HG02798 (cell line): ENCODE measurements around the gene LYPD3.
A peak's percentile ranks its signal among the peaks of the same experiment; 100 is the strongest.

Source experiments
- ATAC-seq: cut with Tn5 transposase; IDR thresholded peaks from one replicate; pipeline ENCODE4 v1.9.1; 2021; ENCODE audit warnings: mild to moderate bottlenecking; ENCODE audit not compliant: unreplicated experiment, poor library complexity

LYPD3 gene

DNA sequence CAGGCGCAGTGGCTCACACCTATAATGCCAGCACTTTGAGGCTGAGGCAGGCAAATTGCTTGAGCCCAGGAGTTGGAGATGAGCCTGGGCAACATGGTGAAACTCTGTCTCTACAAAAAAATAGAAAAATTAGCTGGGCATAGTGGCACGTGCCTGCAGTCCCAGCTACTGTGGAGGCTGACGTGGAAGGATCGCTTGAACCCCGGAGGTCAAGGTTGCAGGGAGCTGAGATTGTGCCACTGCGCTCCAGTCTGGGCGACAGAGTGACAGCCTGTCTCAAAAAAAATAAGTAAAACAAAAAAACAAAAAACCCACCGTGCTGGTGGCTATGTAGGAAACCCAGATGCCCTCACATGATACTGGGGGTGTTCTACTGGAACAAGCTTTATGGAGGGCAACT is 22.8 kb upstream of the LYPD3 start:
- ATAC-seq = no peak

GRCh38 chr19:43486412-43486811 is 21.0 kb upstream of the LYPD3 start:
- ATAC-seq = no peak

GRCh38 chr19:43485951-43486350 is 20.5 kb upstream of the LYPD3 start:
- no peak for ATAC-seq

DNA sequence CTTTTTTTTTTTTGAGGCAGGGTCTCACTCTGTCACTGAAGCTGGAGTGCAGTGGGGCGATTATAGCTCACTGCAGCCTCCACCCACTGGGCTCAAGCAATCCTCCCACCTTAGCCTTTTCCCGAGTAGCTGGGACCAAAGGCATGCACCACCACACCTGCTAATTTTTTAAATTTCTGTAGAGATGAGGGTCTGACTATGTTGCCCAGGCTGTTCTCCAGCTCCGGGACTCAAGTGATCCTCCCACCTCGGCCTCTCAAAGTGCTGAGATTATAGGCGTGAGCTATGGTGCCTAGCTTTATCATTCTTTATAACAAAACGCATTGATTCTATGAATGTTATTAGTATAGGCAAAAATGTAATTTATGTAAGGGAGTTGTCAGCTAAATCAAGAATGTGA is 17.9 kb upstream of the LYPD3 start:
- ATAC-seq = no peak

DNA sequence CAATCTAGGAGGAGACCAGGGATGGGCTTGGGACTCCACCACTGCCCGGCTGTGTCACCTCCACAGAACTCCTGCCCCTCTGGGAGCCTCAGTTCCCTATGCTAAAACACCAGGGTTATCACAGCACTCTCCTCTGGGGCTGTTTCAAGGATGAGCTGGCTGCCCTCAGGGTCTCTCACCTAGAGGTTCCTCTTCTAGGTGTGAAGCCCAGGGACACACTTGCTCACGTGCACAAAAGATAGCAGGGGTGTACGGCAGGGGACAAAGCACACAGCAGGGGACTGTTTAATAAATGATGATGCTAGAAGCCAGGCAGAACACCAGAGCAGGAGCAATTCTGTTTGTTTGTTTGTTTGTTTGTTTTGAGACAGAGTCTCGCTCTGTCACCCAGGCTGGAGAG is 16.8 kb upstream of the LYPD3 start:
- ATAC-seq = no peak

- no peak for ATAC-seq
Measured at GRCh38 chr19:43481701-43482100, 16.3 kb upstream of the LYPD3 start.

GRCh38 chr19:43480574-43480973 is 15.2 kb upstream of the LYPD3 start:
- ATAC-seq = no peak

DNA sequence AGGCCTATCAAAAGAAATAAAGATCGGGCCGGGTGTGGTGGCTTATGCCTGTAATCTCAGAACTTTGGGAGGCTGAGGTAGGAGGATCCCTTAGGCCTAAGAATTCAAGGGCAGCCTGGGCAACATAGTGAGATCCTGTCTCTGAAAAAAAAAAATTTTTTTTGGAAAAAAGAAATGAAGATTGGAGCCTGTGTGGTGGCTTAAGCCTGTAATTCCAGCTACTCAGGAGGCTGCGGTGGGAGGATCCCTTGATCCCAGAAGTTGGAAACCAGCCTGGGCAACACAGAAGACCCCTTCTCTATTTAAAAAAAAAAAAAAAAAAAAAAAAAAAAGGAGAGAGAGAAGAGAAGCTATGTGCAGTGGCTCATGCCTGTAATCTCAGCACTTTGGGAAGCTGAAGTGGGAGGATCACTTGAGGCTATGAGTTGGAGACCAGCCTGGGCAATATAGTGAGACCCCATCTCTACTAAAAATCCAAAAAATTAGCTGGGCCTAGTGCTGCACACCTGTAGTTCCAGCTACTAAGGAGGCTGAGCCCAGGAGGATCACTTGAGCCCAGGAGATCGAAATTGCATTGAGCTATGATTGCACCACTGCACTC is 14.7 kb upstream of the LYPD3 start:
- no peak for ATAC-seq

- no peak for ATAC-seq
Measured at GRCh38 chr19:43479226-43479625, 13.8 kb upstream of the LYPD3 start.

DNA sequence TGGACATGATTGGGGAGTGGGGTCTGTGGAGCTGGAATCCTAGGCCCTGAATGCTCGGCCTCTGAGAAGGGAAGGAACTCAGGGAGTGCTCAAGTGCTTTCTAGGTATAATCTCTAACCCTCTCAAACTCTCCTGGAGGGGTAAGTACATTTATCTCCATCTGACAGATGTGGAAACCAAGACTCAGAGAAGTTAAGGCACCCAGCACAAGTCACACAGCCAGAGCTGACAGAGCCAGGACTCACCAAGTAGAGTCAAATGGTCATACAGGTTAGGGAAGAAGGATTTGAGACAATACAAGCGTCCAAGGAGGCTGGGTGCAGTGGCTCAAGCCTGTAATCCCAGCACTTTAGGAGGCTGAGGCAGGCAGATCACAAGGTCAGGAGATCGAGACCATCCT is 12.9 kb upstream of the LYPD3 start:
- ATAC-seq = no peak

GRCh38 chr19:43476606-43477005 is 11.2 kb upstream of the LYPD3 start:
- ATAC-seq = no peak

DNA sequence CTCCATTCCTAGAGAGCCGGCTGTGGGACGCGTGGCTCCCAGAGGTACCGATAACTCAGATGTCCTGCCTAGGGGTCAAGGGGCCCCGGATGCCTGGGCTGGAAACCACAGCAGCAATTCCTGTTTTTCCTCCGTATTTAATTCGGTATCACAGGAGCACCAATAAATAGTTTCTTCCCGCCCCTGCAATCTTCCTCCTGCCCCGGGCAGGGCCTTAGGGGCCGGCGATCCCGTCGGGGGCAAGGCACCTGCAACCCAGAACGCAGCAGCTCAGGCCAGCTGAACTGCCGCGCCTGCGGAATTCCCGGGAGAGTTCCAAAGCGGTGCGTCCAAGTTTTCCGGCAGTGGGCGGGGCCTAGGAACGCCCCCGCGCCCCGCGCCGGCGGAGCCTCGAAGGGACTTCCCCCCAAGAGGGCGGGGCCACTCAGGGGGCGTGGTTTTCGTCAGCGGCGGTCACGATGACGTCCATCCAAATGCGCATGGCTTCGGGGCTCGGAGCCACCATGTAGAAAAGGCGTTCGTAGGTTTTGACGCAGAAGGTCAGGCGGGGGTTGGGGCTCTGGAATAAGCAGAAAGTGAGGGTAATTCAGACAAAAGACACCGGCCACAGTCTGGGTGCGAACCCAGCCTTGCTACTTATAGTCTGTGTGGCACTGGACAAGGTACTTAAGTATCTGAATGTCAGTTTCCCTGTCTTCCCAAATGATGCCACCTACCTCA is 9.7 kb upstream of the LYPD3 start:
- peak; percentile 75 for ATAC-seq

- no peak for ATAC-seq
Measured at GRCh38 chr19:43474487-43474886, 9.1 kb upstream of the LYPD3 start.

DNA sequence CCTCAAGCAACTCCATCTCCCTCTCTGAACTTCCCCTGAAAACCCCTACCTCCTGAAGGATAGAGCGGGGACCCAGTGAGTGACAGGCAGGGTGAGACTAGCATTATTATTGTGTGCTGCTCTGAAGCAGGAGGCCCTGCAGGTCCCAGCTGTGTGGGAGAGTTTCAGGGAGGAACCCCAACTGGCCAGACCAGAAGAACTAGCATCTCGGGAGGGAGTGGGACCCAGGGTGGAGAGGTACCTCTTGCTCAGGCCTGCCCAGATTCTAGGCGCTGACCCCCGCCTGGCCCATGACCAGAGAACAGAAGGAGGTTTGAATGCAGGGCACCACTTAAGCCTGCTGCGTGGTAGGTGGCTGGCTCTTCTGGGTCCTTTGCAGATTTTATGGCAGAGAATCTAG is 5.7 kb upstream of the LYPD3 start:
- no peak for ATAC-seq

DNA sequence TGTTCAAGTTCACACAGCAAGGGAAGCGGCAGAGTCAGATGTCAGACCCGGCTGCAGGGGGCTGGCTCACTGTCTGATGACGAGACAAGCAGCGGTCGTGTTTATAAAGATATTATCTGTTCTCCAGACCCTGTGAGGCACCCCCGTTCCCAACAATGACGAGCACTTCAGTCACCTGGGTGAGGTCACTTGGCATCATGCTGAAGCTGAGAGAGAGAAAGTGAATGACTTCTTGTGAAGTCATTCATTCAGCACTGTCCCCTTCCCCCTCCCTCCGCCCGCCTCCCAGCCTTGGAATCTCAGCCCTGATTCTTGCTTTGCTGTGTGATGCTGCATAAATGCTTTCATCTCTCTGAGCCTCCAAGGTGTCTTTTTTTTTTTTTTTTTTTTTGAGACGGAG is 4.9 kb upstream of the LYPD3 start:
- no peak for ATAC-seq

DNA sequence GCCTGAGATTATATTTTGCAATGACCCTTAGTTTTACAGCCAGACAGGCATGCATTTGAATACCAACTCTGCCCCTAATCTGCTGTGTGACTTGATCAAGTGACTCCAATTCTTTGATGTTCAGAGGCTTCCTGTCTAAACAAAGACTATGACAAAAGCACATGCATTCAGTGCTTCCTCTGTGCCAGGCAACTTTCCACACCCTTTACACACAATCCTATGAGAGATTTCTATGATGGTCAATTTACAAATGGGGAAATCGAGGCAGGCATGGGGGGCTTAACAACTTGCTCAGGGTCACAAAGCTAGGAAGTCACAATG is 3.7 kb upstream of the LYPD3 start:
- no peak for ATAC-seq

DNA sequence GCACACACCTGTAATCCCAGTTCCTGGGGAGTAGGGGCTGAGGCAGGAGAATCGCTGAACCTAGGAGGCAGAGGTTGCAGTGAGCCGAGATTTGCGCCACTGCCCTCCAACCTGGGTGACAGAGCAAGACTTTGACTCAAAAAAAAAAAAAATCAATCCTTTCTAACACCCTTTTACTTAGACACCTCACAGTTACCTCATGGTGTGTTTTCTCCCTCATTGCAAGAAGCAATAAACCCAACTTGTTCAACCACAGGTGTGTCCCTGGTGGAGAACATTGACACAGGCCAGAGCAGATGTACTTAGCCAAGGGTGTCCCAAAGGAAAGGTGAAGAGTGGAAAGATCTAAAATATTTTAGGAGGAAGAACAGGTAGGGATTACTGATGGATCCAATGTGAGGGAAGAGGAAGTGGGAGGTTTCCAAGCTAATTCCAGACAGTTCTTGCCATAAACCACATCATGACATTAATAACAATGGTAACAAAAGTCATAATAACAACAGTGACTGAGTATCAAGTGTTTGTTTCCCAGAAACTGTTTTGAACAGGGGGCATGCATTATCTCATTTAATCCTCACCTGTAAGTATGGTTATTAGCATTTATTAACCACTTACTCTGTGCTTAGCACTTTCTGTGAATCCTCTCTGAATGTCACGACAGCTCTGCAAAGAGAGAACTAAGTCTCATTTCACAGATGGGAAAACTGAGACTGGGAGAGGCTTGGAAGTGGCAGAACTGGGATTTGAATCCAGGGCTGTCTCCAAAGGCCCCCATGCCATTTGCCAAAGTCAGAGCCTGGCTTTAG is 3.1 kb upstream of the LYPD3 start:
- ATAC-seq = no peak

- no peak for ATAC-seq
Measured at GRCh38 chr19:43467730-43468129, 2.3 kb upstream of the LYPD3 start.

GRCh38 chr19:43467276-43467675 is 1.9 kb upstream of the LYPD3 start:
- no peak for ATAC-seq

DNA sequence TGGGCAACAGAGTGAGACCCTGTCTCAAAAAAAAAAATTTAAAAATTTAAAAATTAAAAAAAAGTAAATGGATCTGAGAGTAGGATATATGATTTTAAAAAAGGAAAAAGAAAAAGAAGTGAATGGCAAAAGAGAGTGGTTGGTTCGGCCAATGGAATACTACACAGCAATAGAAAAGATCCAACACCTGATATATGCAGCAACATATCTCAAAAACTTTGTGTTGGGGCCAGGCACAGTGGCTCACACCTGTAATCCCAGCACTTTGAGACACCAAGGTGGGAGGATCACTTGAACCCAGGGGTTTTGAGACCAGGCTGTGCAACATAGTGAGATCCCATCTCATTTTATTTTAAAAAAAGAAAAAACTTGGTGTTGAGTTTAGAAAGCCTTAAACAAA is 1.4 kb upstream of the LYPD3 start:
- ATAC-seq = no peak

DNA sequence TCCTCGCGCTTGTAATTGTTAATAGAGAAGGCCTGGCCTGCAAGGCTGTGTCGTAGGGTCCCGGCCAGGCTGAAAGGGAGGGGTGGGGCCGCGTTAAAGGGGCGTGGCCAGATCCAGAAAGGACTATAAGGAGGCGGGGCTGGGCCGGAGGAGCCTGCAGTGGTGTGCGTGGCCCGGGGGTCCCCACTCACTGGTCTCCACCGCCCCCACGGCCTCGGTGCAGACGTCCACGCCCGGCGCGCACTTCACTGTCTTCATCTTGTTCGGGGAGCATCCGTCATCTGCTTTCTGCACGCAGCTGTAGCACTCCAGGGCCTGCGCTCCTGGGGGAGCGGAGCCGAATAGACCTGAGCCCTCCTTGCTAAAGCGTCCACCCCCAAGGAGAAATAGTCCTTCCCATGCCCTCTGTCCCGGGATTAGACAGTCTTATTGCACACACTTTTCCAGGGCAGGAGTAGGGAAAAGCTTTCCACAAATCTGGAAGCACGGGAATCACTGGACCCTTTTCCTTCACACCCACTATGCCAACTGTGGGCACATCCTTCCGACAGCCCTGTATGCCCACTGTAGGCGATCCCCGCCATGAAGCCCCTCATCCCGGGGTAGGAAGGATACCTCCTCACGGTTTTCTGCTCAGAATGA is 1.2 kb downstream of the LYPD3 start:
- peak; percentile 29 for ATAC-seq
